ENCODE data around the gene TMEM25.

Gene TMEM25

DNA sequence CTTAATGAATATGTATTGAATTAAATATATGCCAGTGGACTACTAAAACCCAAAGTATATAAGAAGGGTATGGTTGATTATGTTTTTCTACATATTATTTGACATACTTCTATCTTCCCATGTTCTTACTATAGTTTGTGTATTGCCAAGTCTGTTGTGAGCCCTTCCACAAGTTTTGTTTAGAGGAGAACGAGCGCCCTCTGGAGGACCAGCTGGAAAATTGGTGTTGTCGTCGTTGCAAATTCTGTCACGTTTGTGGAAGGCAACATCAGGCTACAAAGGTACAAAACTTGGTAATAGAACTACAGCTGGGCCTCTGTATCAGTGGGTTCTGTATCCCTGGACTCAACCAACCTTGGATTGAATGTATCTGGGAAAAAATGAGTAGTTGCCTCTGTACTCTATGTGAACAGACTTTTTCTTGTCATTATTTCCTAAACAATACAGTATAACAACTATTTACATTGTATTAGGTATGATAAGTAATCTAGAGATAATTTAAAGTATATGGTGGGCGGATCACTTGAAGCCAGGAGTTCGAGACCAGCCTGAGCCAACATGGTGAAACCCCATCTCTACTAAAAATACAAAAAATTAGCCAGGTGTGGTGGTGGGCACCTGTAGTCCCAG is 42.4 kb upstream of the TMEM25 start:
- H3K79me1 ChIP-seq (ENCODE audit: low read depth, low read length): no peaks in the 10 kb centered on the region
- H3K23ac ChIP-seq (ENCODE audit: low read depth, low read length, poor library complexity): no peak overlapping the region
- no peak overlapping the region for H4K91ac ChIP-seq (ENCODE audit: low read depth, low read length, poor library complexity)
- H3K18ac ChIP-seq (ENCODE audit: low read length): no peak overlapping the region
- H4K8ac ChIP-seq (ENCODE audit: low read depth, low read length): no peak overlapping the region
- no peak overlapping the region for H3K14ac ChIP-seq (ENCODE audit: low read length)
- no CpG with 5 or more reads among the region's 7 CpGs for WGBS, 2 donors (ENCODE audit: extremely low coverage in 2 of 2, insufficient read length in 2 of 2, insufficient replicate concordance in 1 of 2)
- no peak overlapping the region for H3K4me2 ChIP-seq (ENCODE audit: insufficient read depth, low read length, poor library complexity, severe bottlenecking)
- no peak overlapping the region for H2BK5ac ChIP-seq (ENCODE audit: low read length)
- no peak overlapping the region for H3K4ac ChIP-seq (ENCODE audit: low read length)
- DNase-seq (ENCODE audit: low spot score): peak; percentile 62
- no peak overlapping the region for H2BK12ac ChIP-seq (ENCODE audit: low read length)
- H2BK120ac ChIP-seq (ENCODE audit: low read depth, low read length): no peak overlapping the region
- no peak overlapping the region for H2AK5ac ChIP-seq (ENCODE audit: low read depth, low read length)
- H3K9ac ChIP-seq (ENCODE audit: low read depth, low read length, poor library complexity): no peak overlapping the region
- no peak overlapping the region for H3K4me3 ChIP-seq (ENCODE audit: low read length in 2 of 2)
- H2BK15ac ChIP-seq (ENCODE audit: low read length): no peak overlapping the region
- H3K4me1 ChIP-seq (ENCODE audit: control insufficient read depth in 2 of 2, insufficient read depth in 1 of 2, low read depth in 1 of 2, low read length in 2 of 2): no peaks in the 10 kb centered on the region
- no peaks in the 10 kb centered on the region for H3K27me3 ChIP-seq (ENCODE audit: control insufficient read depth in 3 of 3, insufficient read depth in 3 of 3, low read depth in 1 of 3, low read length in 3 of 3)
- H3K36me3 ChIP-seq (replicated peaks in 1 of 2; ENCODE audit: control insufficient read depth in 2 of 2, insufficient read depth in 2 of 2, low read length in 2 of 2): peaks cover 32 to 96% of the 10 kb centered on the region in 2 donors
- no peaks in the 10 kb centered on the region for H3K9me3 ChIP-seq (replicated peaks in 1 of 2; ENCODE audit: control insufficient read depth in 2 of 2, insufficient read depth in 1 of 2, low read depth in 1 of 2, low read length in 2 of 2)
- no peak overlapping the region for H2AFZ ChIP-seq (ENCODE audit: low read length)
- H3K27ac ChIP-seq (replicated peaks; ENCODE audit: low read length): no peak overlapping the region

DNA sequence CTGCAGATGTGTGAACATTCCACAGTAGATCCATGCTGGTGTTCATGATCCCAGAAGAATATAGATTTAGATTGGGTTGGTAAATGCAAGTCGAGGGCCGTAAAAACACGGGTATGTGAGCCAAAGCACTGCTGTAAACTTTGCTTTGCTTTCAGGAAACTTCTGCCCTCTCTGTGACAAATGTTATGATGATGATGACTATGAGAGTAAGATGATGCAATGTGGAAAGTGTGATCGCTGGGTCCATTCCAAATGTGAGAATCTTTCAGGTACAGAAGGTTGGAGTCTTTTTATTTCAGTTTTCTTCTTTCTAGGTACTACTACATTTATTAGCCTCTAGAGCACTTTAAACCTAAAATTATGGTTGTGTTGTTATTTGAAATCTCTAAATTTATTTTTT is 40.0 kb upstream of the TMEM25 start:
- H2BK12ac ChIP-seq (ENCODE audit: low read length): no peak overlapping the region
- no peak overlapping the region for H2AK5ac ChIP-seq (ENCODE audit: low read depth, low read length)
- H2BK120ac ChIP-seq (ENCODE audit: low read depth, low read length): no peak overlapping the region
- no peak overlapping the region for H3K4me2 ChIP-seq (ENCODE audit: insufficient read depth, low read length, poor library complexity, severe bottlenecking)
- no peak overlapping the region for H4K91ac ChIP-seq (ENCODE audit: low read depth, low read length, poor library complexity)
- peaks cover 28 to 97% of the 10 kb centered on the region in 2 donors for H3K36me3 ChIP-seq (replicated peaks in 1 of 2; ENCODE audit: control insufficient read depth in 2 of 2, insufficient read depth in 2 of 2, low read length in 2 of 2)
- H3K27ac ChIP-seq (replicated peaks; ENCODE audit: low read length): no peak overlapping the region
- H4K8ac ChIP-seq (ENCODE audit: low read depth, low read length): no peak overlapping the region
- no peaks in the 10 kb centered on the region for H3K9me3 ChIP-seq (replicated peaks in 1 of 2; ENCODE audit: control insufficient read depth in 2 of 2, insufficient read depth in 1 of 2, low read depth in 1 of 2, low read length in 2 of 2)
- no peaks in the 10 kb centered on the region for H3K27me3 ChIP-seq (ENCODE audit: control insufficient read depth in 3 of 3, insufficient read depth in 3 of 3, low read depth in 1 of 3, low read length in 3 of 3)
- H3K4me1 ChIP-seq (ENCODE audit: control insufficient read depth in 2 of 2, insufficient read depth in 1 of 2, low read depth in 1 of 2, low read length in 2 of 2): no peaks in the 10 kb centered on the region
- H3K4ac ChIP-seq (ENCODE audit: low read length): no peak overlapping the region
- H3K9ac ChIP-seq (ENCODE audit: low read depth, low read length, poor library complexity): no peak overlapping the region
- DNase-seq (ENCODE audit: low spot score): no peak
- no CpG with 5 or more reads among the region's 4 CpGs for WGBS, 2 donors (ENCODE audit: extremely low coverage in 2 of 2, insufficient read length in 2 of 2, insufficient replicate concordance in 1 of 2)
- no peak overlapping the region for H2BK5ac ChIP-seq (ENCODE audit: low read length)
- H3K23ac ChIP-seq (ENCODE audit: low read depth, low read length, poor library complexity): no peak overlapping the region
- H3K79me1 ChIP-seq (ENCODE audit: low read depth, low read length): no peaks in the 10 kb centered on the region
- H3K18ac ChIP-seq (ENCODE audit: low read length): no peak overlapping the region
- no peak overlapping the region for H3K4me3 ChIP-seq (ENCODE audit: low read length in 2 of 2)
- no peak overlapping the region for H2BK15ac ChIP-seq (ENCODE audit: low read length)
- H3K14ac ChIP-seq (ENCODE audit: low read length): no peak overlapping the region
- no peak overlapping the region for H2AFZ ChIP-seq (ENCODE audit: low read length)

DNA sequence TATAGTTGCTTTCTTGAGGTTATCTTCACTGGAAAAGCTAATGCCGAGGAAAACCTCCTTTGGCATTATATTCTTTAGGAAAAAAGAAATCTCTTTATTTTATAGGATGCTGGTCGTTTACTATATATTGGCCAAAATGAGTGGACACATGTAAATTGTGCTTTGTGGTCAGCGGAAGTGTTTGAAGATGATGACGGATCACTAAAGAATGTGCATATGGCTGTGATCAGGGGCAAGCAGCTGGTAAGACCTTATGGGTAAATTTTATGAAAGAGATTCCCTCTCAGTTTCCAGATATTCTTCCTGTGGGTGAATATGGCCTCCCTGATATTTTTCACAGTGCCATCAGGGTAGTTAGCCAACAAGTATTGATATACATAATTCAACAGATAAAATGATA is 33.2 kb upstream of the TMEM25 start:
- Histone ChIP-seq H3K14ac (ENCODE audit: low read length) (no peak overlapping the region), H2AFZ (ENCODE audit: low read length) (no peak overlapping the region), H4K91ac (ENCODE audit: low read depth, low read length, poor library complexity) (no peak overlapping the region), H3K18ac (ENCODE audit: low read length) (no peak overlapping the region), H3K27ac (replicated peaks; ENCODE audit: low read length) (no peak overlapping the region), H3K4me1 (ENCODE audit: control insufficient read depth in 2 of 2, insufficient read depth in 1 of 2, low read depth in 1 of 2, low read length in 2 of 2) (no peaks in the 10 kb centered on the region), H3K23ac (ENCODE audit: low read depth, low read length, poor library complexity) (no peak overlapping the region), H3K36me3 (replicated peaks in 1 of 2; ENCODE audit: control insufficient read depth in 2 of 2, insufficient read depth in 2 of 2, low read length in 2 of 2) (peaks cover 51 to 100% of the 10 kb centered on the region in 2 donors), H2BK5ac (ENCODE audit: low read length) (no peak overlapping the region), H2BK120ac (ENCODE audit: low read depth, low read length) (no peak overlapping the region), H3K79me1 (ENCODE audit: low read depth, low read length) (peaks cover 1% of the 10 kb centered on the region), H3K9ac (ENCODE audit: low read depth, low read length, poor library complexity) (no peak overlapping the region), H3K4me2 (ENCODE audit: insufficient read depth, low read length, poor library complexity, severe bottlenecking) (no peak overlapping the region), H3K27me3 (ENCODE audit: control insufficient read depth in 3 of 3, insufficient read depth in 3 of 3, low read depth in 1 of 3, low read length in 3 of 3) (no peaks in the 10 kb centered on the region), H3K4me3 (ENCODE audit: low read length in 2 of 2) (no peak overlapping the region), H2BK15ac (ENCODE audit: low read length) (no peak overlapping the region), H2AK5ac (ENCODE audit: low read depth, low read length) (no peak overlapping the region), H3K4ac (ENCODE audit: low read length) (no peak overlapping the region), H3K9me3 (replicated peaks in 1 of 2; ENCODE audit: control insufficient read depth in 2 of 2, insufficient read depth in 1 of 2, low read depth in 1 of 2, low read length in 2 of 2) (no peaks in the 10 kb centered on the region), H2BK12ac (ENCODE audit: low read length) (no peak overlapping the region), H4K8ac (ENCODE audit: low read depth, low read length) (no peak overlapping the region)
- WGBS, 2 donors (ENCODE audit: extremely low coverage in 2 of 2, insufficient read length in 2 of 2, insufficient replicate concordance in 1 of 2): no CpG with 5 or more reads among the region's 4 CpGs
- no peak for DNase-seq (ENCODE audit: low spot score)

DNA sequence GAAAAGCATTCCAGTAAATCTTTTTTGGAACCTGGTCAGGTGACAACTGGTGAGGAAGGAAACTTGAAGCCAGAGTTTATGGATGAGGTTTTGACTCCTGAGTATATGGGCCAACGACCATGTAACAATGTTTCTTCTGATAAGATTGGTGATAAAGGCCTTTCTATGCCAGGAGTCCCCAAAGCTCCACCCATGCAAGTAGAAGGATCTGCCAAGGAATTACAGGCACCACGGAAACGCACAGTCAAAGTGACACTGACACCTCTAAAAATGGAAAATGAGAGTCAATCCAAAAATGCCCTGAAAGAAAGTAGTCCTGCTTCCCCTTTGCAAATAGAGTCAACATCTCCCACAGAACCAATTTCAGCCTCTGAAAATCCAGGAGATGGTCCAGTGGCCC is 27.8 kb upstream of the TMEM25 start:
- Histone ChIP-seq H2BK5ac (ENCODE audit: low read length) (no peak overlapping the region), H3K36me3 (replicated peaks in 1 of 2; ENCODE audit: control insufficient read depth in 2 of 2, insufficient read depth in 2 of 2, low read length in 2 of 2) (peaks cover 70 to 100% of the 10 kb centered on the region in 2 donors), H3K4me3 (ENCODE audit: low read length in 2 of 2) (no peak overlapping the region), H3K27me3 (ENCODE audit: control insufficient read depth in 3 of 3, insufficient read depth in 3 of 3, low read depth in 1 of 3, low read length in 3 of 3) (no peaks in the 10 kb centered on the region), H3K14ac (ENCODE audit: low read length) (no peak overlapping the region), H3K18ac (ENCODE audit: low read length) (no peak overlapping the region), H4K91ac (ENCODE audit: low read depth, low read length, poor library complexity) (no peak overlapping the region), H2BK120ac (ENCODE audit: low read depth, low read length) (no peak overlapping the region), H3K9ac (ENCODE audit: low read depth, low read length, poor library complexity) (no peak overlapping the region), H3K4ac (ENCODE audit: low read length) (no peak overlapping the region), H3K4me1 (ENCODE audit: control insufficient read depth in 2 of 2, insufficient read depth in 1 of 2, low read depth in 1 of 2, low read length in 2 of 2) (no peaks in the 10 kb centered on the region), H4K8ac (ENCODE audit: low read depth, low read length) (no peak overlapping the region), H3K9me3 (replicated peaks in 1 of 2; ENCODE audit: control insufficient read depth in 2 of 2, insufficient read depth in 1 of 2, low read depth in 1 of 2, low read length in 2 of 2) (no peaks in the 10 kb centered on the region), H2AFZ (ENCODE audit: low read length) (no peak overlapping the region), H3K23ac (ENCODE audit: low read depth, low read length, poor library complexity) (no peak overlapping the region), H3K27ac (replicated peaks; ENCODE audit: low read length) (no peak overlapping the region), H2BK12ac (ENCODE audit: low read length) (no peak overlapping the region), H3K4me2 (ENCODE audit: insufficient read depth, low read length, poor library complexity, severe bottlenecking) (no peak overlapping the region), H2BK15ac (ENCODE audit: low read length) (no peak overlapping the region), H3K79me1 (ENCODE audit: low read depth, low read length) (peaks cover under 1% of the 10 kb centered on the region), H2AK5ac (ENCODE audit: low read depth, low read length) (no peak overlapping the region)
- DNase-seq (ENCODE audit: low spot score): no peak
- WGBS, 2 donors (ENCODE audit: extremely low coverage in 2 of 2, insufficient read length in 2 of 2, insufficient replicate concordance in 1 of 2): no CpG with 5 or more reads among the region's 3 CpGs
